CD4-positive, alpha-beta T cell treated with Interleukin-15 for 1 hour (primary cell): ENCODE data around the gene CPT1B.

Experiments
- DNase-seq: peaks from one replicate; pipeline ENCODE4 v3.0.0-alpha.2; 2020

CPT1B gene

GRCh38 chr22:50568626-50569025 lies 9.6 kb downstream of the CPT1B start:
- no peak for DNase-seq

GRCh38 chr22:50567721-50568252 lies 10.4 kb downstream of the CPT1B start:
- DNase-seq = no peak

- DNase-seq = no peak
These were observed 13.9 kb downstream of the CPT1B start for GRCh38 chr22:50564289-50564688.

GRCh38 chr22:50563413-50564160 lies 14.6 kb downstream of the CPT1B start:
- DNase-seq = no peak

- DNase-seq = peak; percentile 96
These were observed 15.5 kb downstream of the CPT1B start, which contains the start of gene SYCE3 for GRCh38 chr22:50562523-50563412. Gene SYCE3 (minus strand): TSS chr22:50562919. CDS start chr22:50556405, 6,514 bp downstream.

- DNase-seq = peak; percentile 37
These were observed 16.5 kb downstream of the CPT1B start for GRCh38 chr22:50561401-50562358.

GRCh38 chr22:50560034-50560433 lies 18.2 kb downstream of the CPT1B start:
- DNase-seq = no peak

GRCh38 chr22:50556703-50557102 lies 21.5 kb downstream of the CPT1B start:
- DNase-seq = no peak

- no peak for DNase-seq
These were observed 24.9 kb downstream of the CPT1B start for GRCh38 chr22:50553310-50553709.

- DNase-seq = no peak
These were observed 27.0 kb downstream of the CPT1B start for GRCh38 chr22:50551160-50551752.

- no peak for DNase-seq
These were observed 27.8 kb downstream of the CPT1B start for GRCh38 chr22:50550395-50550794.

GRCh38 chr22:50548921-50549790 lies 29.1 kb downstream of the CPT1B start:
- no peak for DNase-seq

- peak; percentile 43 for DNase-seq
These were observed 29.9 kb downstream of the CPT1B start for GRCh38 chr22:50548040-50548920.

- DNase-seq = no peak
These were observed 30.8 kb downstream of the CPT1B start for GRCh38 chr22:50547263-50547985.

GRCh38 chr22:50546326-50547262 lies 31.6 kb downstream of the CPT1B start:
- no peak for DNase-seq

- DNase-seq = no peak
These were observed 32.5 kb downstream of the CPT1B start, which contains the start of gene KLHDC7B for GRCh38 chr22:50545522-50546325. Gene KLHDC7B (plus strand): TSS chr22:50545899. CDS start chr22:50546244, 345 bp downstream.

GRCh38 chr22:50544746-50545253 lies 33.4 kb downstream of the CPT1B start:
- no peak for DNase-seq
